Measurements from ENCODE around the gene PRDM12.

The PRDM12 gene

GRCh38 chr9:130664251-130665028, at the start of gene PRDM12:
Gene PRDM12, plus strand, starts transcription at chr9:130664594. Its CDS starts 60 bp downstream, at chr9:130664654.
- no peak for DNase-seq (ENCODE audit: low read depth)

GRCh38 chr9:130616451-130616850, 47.9 kb upstream of the PRDM12 start:
- no peak for DNase-seq (ENCODE audit: low read depth)

GRCh38 chr9:130623466-130623865, 40.9 kb upstream of the PRDM12 start:
- no peak for DNase-seq (ENCODE audit: low read depth)

- no peak for DNase-seq (ENCODE audit: low read depth)
Measured at GRCh38 chr9:130624154-130624553, 40.2 kb upstream of the PRDM12 start.

GRCh38 chr9:130626249-130626996, 38.0 kb upstream of the PRDM12 start:
- DNase-seq (ENCODE audit: low read depth), result no peak

GRCh38 chr9:130627051-130627450, 37.3 kb upstream of the PRDM12 start:
- no peak for DNase-seq (ENCODE audit: low read depth)

GRCh38 chr9:130627896-130628792, 36.2 kb upstream of the PRDM12 start:
- no peak for DNase-seq (ENCODE audit: low read depth)

- DNase-seq (ENCODE audit: low read depth), result no peak
Measured at GRCh38 chr9:130629443-130630070, 34.8 kb upstream of the PRDM12 start.

- no peak for DNase-seq (ENCODE audit: low read depth)
Measured at GRCh38 chr9:130630071-130630450, 34.3 kb upstream of the PRDM12 start.

GRCh38 chr9:130630506-130631330, 33.7 kb upstream of the PRDM12 start:
- no peak for DNase-seq (ENCODE audit: low read depth)

GRCh38 chr9:130631331-130632080, 32.9 kb upstream of the PRDM12 start:
- no peak for DNase-seq (ENCODE audit: low read depth)

GRCh38 chr9:130632081-130632710, 32.2 kb upstream of the PRDM12 start:
- no peak for DNase-seq (ENCODE audit: low read depth)

GRCh38 chr9:130632841-130633240, 31.6 kb upstream of the PRDM12 start:
- DNase-seq (ENCODE audit: low read depth), result no peak

GRCh38 chr9:130633336-130634190, 30.8 kb upstream of the PRDM12 start:
- no peak for DNase-seq (ENCODE audit: low read depth)

GRCh38 chr9:130634191-130634768, 30.1 kb upstream of the PRDM12 start:
- no peak for DNase-seq (ENCODE audit: low read depth)

- DNase-seq (ENCODE audit: low read depth), result no peak
Measured at GRCh38 chr9:130634801-130635200, 29.6 kb upstream of the PRDM12 start.

GRCh38 chr9:130635306-130635705, 29.1 kb upstream of the PRDM12 start:
- DNase-seq (ENCODE audit: low read depth), result no peak
